Measurements from ENCODE around the gene OR52N5. TPM values are rescaled to one million over a fixed set of nuclear protein-coding genes. Genes with fewer than 3 reads are reported as not detected.

The OR52N5 gene
- total RNA-seq, result not detected in 2 replicates
- polyA plus RNA-seq (2012), result not detected

DNA sequence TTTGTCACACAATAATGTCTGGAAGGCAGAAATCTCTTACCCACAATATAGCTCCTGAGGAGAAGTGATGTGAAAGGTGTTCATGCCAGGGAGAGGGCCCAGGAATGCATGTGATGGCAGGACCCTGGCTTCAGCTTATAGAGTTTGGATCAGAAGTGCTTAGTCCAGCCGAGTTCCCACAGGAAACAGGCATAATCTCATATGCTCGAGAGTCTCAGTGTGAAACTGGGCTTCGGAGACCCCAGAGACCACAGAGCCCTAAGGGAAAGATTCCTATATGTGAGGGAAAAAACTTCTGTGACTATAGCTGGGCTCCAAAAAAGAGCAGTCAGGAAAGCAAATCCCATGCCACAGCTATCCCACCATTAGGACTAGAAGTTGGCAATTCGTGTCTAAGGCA, at the start of gene OR52N5:
Gene OR52N5, minus strand, starts transcription at position 101 of the 400 bp plus-strand sequence. CDS start 4,721 bp downstream, outside the sequence.
- DNase-seq (ENCODE audit: low read depth), result no peak

DNA sequence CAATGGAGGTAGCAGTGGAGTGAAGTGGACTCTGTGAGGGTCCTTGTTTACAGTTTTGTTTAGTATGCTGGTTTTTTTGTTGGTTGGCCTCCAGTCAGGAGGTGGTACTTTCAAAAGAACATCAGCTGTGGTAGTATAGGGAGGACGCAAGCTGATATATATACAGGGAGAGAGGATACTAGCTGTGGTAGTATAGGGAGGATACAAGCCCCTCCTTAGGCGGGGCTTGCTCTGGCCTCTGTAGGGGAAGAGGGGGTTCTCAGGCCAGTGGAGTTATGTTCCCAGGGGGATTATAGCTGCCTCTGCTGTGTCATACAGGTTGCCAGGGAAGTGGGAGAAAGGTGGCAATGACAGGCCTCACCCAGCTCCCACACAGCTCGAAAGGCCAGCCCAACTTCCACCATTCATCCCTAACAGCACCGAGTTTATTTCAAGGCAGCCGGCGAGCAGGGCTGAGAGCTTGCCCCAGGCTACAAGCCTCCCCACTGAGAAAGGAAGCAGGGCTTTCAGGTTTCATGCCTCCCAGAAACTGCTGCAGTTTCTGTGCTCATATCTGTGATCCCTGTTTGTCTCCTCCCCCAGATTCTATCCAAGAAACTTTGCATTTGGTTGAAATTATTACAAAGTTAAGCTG, 48.2 kb upstream of the OR52N5 start:
- DNase-seq (ENCODE audit: low read depth), result no peak

DNA sequence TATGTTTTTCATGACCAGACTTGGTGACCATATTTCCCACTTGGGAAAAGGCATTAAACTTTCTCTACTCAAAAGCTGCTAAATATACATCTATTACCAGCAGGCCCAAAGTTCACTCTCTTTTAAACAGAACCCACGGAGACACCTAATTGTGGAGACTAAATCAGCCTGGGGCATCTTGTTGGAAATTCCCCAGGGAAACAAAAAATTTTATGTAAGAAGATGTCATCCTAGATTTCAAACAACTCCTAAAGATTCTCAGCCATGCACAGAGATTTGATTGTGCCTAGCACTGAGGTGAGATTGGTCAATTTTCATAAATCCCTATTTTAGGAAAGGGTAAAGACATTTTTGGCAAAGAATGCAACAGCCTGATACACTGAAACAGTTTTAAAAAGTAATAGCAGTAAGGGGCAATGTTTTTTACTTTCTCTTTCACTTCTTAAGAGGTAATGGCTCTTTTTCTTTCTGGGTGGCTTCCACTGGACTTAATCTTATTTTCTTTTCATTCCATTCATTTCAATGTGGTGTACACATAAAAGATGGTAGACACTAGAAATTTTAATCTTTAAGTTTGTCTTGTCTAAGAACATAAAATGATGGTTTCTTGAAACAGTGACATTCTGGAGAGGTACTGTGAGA, 35.2 kb upstream of the OR52N5 start:
- DNase-seq (ENCODE audit: low read depth), result no peak

DNA sequence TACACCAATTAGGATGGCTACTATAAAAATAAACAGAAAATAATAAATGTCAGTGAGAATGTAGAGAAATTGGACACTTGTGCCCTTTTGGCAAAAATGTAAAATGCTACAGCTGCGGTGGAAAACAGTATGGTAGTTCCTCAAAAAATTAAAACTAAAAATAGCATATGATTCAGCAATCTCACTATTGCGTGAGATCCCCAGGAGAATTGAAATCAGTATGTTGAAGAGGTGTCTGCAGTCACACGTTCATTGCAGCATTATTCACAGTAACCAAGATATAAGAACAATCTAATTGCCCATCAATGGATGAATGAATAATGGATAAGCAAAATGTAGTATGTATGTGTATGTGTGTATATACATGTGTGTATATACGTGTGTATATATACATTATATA, 32.4 kb upstream of the OR52N5 start:
- DNase-seq (ENCODE audit: low read depth), result no peak

DNA sequence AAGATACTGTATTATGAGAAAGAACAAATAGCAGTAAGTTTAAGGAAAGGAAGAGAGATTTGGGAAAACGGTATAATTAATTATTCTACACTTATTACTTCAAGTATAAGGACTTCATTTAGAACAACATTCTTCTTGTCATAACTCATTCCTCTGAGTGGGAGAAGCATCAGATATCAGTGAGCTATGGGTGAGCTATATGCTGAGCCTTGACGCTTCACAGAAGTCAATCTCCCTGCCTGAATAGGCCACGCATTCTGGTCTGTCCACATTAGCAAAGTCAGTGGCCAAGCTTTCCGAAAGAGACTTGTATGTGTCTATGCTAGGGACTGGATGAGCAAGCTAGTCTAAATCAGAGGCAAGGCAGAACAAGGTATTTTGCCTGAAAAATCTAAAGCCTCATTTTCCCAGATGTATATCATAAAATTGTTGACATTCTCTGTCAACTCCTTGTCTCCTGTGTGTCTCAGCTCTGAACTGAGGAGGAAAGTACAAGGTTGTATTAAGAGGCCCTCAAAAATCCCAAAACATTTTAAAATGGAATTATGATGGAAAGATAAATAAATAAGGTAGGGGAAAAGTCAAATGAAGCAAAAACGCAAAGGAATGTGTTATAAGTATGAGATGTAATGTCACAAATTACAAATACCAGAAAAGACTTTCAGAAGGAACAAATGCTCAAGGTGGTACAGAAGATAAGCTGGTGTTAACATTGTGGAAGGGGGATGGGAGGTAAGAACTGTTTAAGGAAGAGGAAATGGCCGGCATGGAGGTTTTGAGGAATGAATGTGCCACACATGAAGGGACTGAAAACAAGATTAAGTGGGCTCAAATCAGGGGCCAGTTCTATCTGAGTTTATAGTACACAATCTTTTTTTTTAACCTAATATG, 27.0 kb upstream of the OR52N5 start:
- DNase-seq (ENCODE audit: low read depth), result no peak

DNA sequence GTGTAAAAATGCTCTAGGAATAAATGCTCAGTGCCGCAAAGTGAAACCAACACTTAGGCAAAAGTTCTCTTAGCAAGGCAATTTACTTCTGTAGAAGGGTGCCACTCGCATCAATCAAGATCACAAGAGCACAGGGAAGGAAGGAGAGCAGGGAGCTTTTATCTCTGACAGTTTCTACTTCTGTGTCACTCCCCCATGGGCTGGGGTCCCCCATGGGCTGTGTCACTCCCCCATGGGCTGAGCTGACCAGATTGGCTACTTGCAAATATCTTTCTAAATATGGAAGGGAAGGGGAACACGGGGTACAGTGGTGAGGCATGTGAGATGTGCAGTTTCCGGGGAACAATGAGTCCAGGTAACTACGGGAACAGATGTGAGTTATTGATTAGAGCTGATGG, 26.0 kb upstream of the OR52N5 start:
- DNase-seq (ENCODE audit: low read depth), result no peak

DNA sequence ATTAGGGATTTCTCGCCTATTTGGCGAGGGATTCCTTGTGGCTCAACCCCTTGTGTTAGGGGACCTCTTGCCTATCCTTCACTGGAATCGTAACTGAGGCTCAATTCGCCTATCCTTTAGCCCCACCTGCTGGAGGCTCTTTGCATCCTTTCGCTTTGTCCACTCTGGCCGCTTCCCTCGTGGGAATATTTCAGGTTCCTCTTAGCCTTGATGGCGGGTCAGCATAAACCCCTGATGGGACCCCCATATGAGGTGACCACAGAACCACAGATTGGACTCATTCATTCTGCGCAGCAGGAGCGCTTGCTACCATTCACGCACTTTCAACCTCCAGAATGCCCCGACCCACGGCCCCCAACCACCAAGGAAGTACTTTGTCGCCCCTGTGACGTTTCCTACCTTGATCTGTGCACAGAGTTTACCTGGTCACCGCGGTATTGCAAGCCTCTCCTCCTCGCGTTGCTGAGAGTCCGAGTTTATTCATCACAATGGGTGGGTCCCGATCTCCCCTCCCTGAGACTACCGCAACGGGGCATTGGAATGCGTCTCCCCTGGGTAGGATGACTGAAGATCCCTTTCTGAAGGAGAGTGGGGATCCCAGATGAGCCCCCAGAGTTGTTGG, 25.5 kb upstream of the OR52N5 start, which contains the start of gene OR52N2:
Gene OR52N2, plus strand, starts transcription at position 425 of the 622 bp plus-strand sequence. CDS start 11,412 bp downstream, outside the sequence.
- peak; percentile 84 for DNase-seq (ENCODE audit: low read depth)

DNA sequence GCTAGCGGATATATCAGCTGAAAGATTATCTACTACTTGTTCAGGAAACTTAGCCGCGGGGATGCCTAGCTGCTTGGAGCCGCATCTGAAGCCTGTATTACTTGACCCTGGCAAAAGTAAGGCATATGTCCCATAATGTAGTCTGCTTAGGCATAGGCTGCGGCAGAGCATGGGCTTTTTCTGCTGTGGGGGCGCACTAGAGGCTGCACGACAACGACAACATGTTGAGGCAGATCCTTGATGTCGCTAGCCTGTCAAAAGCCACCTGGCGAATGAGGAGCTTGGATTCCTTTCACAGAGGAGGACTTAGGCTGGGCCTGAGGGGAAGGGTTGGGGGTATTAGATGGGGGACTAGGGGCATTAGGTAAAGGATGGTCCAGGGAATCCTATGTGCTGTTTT, 24.4 kb upstream of the OR52N5 start:
- no peak for DNase-seq (ENCODE audit: low read depth)

DNA sequence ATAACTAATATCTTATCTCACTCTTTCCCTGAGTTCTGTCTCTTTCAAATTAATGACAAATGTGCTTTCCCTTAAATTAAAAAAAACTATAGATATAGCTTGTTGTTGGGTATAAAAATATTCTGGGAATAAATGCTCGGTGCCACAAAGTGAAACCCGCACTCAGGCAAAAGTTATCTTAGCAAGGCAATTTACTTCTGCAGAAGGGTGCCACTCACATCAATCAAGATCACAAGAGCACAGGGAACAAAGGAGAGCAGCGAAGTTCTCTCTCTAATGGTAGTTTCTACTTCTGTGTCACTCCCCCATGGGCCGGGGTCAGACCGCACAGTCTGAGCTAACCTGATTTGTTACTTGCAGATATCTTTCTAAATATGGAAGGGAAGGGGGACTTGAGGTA, 20.8 kb upstream of the OR52N5 start:
- DNase-seq (ENCODE audit: low read depth), result no peak

DNA sequence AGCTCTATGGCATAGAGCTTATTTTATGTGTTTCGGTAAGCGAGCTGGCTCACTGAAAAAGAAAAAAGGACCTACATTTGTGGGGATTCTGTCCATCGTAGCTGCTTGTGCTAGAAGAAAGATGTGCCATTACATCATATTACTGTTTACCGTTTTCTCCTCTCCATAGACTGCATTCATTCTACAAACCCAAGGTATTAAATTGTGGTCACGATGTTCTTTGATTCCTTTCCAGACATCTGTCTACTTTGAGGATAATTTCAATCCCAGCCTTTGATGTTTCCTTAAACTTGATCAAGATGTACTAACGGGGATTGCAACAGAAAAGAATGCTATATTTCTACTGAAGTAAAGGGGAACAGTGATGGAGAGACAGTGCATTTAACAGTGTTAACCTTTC, 13.4 kb upstream of the OR52N5 start:
- no peak for DNase-seq (ENCODE audit: low read depth)

DNA sequence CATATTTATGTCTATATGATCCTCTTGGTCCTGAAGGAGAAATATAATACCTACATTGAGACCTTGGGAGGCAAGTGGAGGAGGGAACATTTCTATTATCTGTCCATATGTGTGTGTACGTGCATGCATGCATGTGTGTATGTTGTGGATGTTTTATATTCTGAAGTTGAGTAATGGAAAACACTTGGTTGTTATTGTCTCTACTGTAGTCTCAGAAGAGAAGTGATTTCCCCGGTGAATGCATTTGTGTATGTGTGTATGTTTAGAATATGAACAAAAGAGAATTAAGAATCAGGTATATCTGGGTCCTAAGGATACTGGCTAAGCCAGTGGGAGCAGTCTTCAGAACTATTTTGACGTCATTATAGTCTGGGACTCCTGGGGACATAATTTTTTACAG, 8.0 kb upstream of the OR52N5 start, which contains the start of gene OR52N1:
Gene OR52N1, minus strand, starts transcription at position 101 of the 400 bp plus-strand sequence. CDS start 2,449 bp downstream, outside the sequence.
- no peak for DNase-seq (ENCODE audit: low read depth)

DNA sequence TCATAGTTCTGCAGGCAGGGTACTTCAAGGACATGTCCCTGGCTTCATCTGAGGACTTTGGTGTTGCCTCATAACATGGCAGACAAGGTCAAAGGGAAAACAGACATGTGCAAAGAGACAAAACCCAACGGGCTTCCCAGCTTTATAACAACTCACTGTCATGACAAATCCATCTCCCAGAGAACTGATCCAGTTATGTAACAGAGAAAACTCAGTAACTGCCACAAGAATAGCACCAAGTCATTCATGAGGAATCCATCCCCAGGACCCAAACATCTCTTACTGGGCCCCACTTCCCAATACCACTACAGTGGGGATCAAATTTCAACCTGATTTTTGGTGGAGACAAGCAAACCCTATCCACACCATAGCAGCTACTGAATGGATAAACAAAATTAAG, 16.1 kb downstream of the OR52N5 start:
- DNase-seq (ENCODE audit: low read depth), result peak; percentile 2

DNA sequence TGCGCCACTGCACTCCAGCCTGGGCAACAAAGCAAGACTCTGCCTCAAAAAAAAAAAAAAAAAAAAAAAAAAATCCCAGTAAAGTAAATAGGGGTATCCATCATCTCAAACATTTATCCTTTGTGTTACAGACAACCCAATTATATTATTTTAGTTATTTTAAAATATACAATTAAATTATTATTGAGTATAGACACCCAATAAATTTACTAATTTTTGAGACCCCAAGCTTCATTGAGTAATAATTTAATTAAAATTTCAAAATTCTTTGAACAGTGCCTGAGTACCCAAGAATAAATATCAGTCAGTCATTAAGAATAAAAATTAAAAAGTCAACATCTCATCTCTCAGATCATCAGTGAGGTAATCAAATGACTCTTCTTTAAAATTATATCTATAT, 29.2 kb downstream of the OR52N5 start, which contains the start of gene OR52N4:
Gene OR52N4, plus strand, starts transcription at position 301 of the 400 bp plus-strand sequence. CDS start 498 bp downstream, outside the sequence.
- no peak for DNase-seq (ENCODE audit: low read depth)

DNA sequence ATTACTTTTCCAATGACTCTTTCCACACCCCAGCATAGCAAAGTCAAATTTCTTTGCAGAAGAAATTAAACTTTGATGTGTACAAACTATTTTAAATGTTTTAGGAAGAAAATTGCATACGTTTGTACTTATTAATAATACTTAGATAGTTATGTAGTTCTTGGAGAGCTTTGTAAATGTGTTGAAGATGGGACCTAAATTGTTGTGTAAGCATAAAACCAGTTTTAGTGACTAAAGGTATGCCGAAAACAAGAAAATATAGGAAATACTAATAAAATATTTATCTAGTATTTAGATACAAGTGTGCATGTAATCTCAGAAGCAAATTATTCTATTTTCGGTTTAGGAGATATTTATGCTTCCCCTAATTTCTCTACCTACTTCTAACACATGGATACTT, 33.3 kb downstream of the OR52N5 start:
- no peak for DNase-seq (ENCODE audit: low read depth)

DNA sequence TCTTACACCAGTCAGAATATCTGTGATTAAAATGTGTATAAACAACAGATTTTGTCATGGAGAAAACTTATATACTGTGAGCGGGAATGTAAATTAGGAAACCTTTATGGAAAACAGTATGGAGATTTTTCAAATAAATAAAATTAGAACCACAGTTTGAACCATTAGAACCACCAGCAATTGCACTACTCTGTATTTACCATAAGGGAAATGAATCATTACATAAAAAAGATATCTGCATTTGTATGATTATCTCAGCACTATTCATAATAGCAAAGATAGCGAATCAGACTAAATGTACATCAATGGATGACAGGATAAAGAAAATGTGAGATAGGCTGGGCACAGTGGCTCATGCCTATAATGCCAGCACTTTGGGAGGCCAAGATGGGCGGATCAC, 36.5 kb downstream of the OR52N5 start:
- no peak for DNase-seq (ENCODE audit: low read depth)

DNA sequence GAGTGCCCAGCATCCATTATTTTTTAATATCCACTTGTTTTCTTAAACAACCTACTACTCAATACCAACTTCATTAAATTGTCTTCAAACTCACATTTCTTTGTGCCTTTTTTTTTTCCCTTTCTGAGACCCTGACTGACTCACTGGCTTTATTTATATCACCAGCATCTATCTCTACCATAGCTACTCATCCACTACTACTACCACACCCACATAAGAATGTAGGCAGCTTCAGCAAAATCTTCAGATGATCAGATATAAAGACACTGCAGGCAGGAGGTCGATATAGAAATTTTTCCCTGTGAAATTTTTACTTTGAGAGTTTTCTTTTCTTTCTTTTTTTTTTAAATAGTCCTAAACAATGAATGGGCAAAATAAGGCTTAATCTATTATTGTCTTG, 44.7 kb downstream of the OR52N5 start:
- no peak for DNase-seq (ENCODE audit: low read depth)

DNA sequence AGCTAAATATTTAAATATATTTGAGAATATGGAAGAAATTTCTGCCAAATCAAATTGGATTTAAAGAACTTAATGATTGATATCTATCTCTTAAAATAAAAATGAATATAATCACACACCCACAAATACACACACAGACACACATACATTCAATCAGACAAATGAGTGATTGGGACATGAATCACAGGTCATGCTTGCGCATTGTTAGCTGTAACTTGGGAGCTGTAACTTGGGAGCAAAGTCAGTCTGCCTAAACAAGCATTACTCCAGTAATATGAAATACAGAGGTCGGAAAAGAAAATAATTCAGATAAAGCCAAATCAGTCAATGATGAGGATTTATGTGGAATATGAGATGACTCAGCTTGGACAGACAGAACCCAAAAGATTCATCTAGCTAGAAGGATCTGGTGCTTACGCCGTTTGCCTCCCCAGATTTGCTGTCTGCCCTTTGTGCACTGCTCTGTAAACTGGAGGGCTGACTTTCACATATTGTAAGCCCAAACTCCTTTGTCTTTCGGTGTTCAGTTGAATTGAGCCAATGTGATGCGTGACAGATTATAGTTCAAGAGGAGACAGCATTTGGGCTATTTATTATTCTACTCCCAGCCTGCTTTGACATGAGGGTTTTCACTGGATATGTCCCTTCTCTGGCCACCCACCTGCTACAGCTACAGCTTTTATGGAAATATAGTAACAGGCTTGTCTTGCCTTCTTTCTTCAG, 45.3 kb downstream of the OR52N5 start:
- DNase-seq (ENCODE audit: low read depth), result no peak

DNA sequence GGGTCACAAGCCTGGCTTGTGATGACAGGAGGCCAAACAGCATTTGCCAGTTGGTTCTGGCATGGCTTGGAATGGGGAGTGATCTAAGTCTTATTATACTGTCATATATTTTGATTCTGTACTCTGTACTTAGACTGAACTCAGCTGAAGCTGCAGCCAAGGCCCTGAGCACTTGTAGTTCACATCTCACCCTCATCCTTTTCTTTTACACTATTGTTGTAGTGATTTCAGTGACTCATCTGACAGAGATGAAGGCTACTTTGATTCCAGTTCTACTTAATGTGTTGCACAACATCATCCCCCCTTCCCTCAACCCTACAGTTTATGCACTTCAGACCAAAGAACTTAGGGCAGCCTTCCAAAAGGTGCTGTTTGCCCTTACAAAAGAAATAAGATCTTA, 46.1 kb downstream of the OR52N5 start:
- peak; percentile 40 for DNase-seq (ENCODE audit: low read depth)

DNA sequence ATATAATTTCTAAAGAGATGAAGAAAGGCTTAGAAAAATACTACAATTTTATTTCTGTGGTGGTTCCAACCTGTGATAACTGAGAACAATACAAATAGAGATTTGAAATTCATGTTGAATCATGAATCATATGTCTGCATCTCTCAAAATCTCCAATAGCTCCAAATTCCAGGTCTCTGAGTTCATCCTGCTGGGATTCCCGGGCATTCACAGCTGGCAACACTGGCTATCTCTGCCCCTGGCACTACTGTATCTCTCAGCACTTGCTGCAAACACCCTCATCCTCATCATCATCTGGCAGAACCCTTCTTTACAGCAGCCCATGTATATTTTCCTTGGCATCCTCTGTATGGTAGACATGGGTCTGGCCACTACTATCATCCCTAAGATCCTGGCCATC, 46.8 kb downstream of the OR52N5 start, which contains the start of gene OR56B1:
Gene OR56B1, plus strand, starts transcription at position 53 of the 400 bp plus-strand sequence. Its CDS starts 69 bp downstream, at position 122.
- no peak for DNase-seq (ENCODE audit: low read depth)

DNA sequence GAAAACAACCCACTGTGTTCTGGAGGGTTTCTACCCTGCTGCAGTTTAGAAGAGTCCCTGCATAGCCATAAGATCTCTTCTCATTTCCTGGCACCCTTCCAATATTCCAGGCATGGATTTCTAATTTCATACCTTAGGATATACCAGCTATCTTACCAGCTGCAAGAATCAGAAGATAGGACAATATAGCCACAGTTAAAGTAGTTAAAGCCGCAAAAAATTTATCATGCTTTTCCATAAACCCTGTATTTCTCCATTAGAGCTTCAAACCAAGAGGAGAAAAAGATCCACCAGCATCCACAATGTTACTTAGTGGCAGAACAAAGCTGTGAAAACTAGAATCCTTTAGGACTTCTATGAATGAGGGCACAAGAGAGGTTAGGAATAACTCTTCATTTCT, 55.5 kb downstream of the OR52N5 start:
- DNase-seq (ENCODE audit: low read depth), result no peak
